H9 (cell line): Measurements from ENCODE around the gene LRP1B. TPM values are rescaled to one million over a fixed set of nuclear protein-coding genes. Genes with fewer than 3 reads are reported as not detected.

Experiments used
- DNase-seq: peaks from one replicate; pipeline ENCODE4 v3.0.0-alpha.2; 2017
- H2AFZ ChIP-seq: one replicate; pipeline ENCODE4 v1.6.1; 2013; ENCODE audit warnings: mild to moderate bottlenecking, low read length, control low read depth, moderate library complexity
- H2AK5ac ChIP-seq: 2 replicates; pipeline ENCODE4 v1.6.1; 2013; ENCODE audit warnings: low read length, control low read depth, mixed read lengths; ENCODE audit not compliant: insufficient read length
- H2BK120ac ChIP-seq: one replicate; pipeline ENCODE4 v1.6.1; 2013; ENCODE audit warnings: low read depth, mild to moderate bottlenecking, low read length, control low read depth, inconsistent platforms; ENCODE audit not compliant: poor library complexity, severe bottlenecking
- H2BK12ac ChIP-seq: 2 replicates; pipeline ENCODE4 v1.6.1; 2013; ENCODE audit warnings: low read length, control low read depth, mixed read lengths, low read depth; ENCODE audit not compliant: insufficient read length
- H2BK15ac ChIP-seq: 2 replicates; pipeline ENCODE4 v1.6.1; 2013; ENCODE audit warnings: low read depth, low read length, control low read depth
- H2BK20ac ChIP-seq: one replicate; pipeline ENCODE4 v1.6.1; 2013; ENCODE audit warnings: low read depth, mild to moderate bottlenecking, low read length, control low read depth, inconsistent platforms; ENCODE audit not compliant: poor library complexity, severe bottlenecking
- H2BK5ac ChIP-seq: 2 replicates; pipeline ENCODE4 v1.6.1; 2013; ENCODE audit warnings: low read length, control low read depth, mixed read lengths; ENCODE audit not compliant: insufficient read length
- H3K14ac ChIP-seq: 2 replicates; pipeline ENCODE4 v1.6.1; 2013; ENCODE audit warnings: low read length, control low read depth; ENCODE audit not compliant: insufficient read depth
- H3K18ac ChIP-seq: 2 replicates; pipeline ENCODE4 v1.6.1; 2013; ENCODE audit warnings: low read depth, mild to moderate bottlenecking, mixed read lengths, low read length, control low read depth; ENCODE audit not compliant: insufficient read length
- H3K23ac ChIP-seq: 2 replicates; pipeline ENCODE4 v1.6.1; 2013; ENCODE audit warnings: low read length, control low read depth, mixed read lengths, low read depth; ENCODE audit not compliant: insufficient read length
- H3K23me2 ChIP-seq: 2 replicates; pipeline ENCODE4 v1.6.1; 2013; ENCODE audit warnings: low read depth, mild to moderate bottlenecking, mixed read lengths, low read length, control low read depth; ENCODE audit not compliant: insufficient read length, poor library complexity, severe bottlenecking
- H3K27ac ChIP-seq: 2 replicates; pipeline ENCODE4 v1.5.1; 2013; ENCODE audit warnings: low read length, control low read depth, mixed read lengths, low read depth; ENCODE audit not compliant: insufficient read length
- H3K27me3 ChIP-seq: 2 replicates; pipeline ENCODE4 v1.6.1; 2013; ENCODE audit warnings: low read length, control low read depth, inconsistent platforms; ENCODE audit not compliant: insufficient read depth
- H3K4ac ChIP-seq: 2 replicates; pipeline ENCODE4 v1.6.1; 2013; ENCODE audit warnings: low read depth, mild to moderate bottlenecking, control low read depth, inconsistent platforms, low read length, moderate library complexity
- H3K4me1 ChIP-seq: 2 replicates; pipeline ENCODE4 v1.6.1; 2013; ENCODE audit warnings: low read length, control low read depth, inconsistent platforms; ENCODE audit not compliant: insufficient read depth
- H3K4me2 ChIP-seq: 2 replicates; pipeline ENCODE4 v1.6.1; 2013; ENCODE audit warnings: low read length, control low read depth, mixed read lengths; ENCODE audit not compliant: insufficient read length, insufficient read depth
- H3K56ac ChIP-seq: 2 replicates; pipeline ENCODE4 v1.6.1; 2013; ENCODE audit warnings: low read depth, mild to moderate bottlenecking, mixed read lengths, low read length, control low read depth; ENCODE audit not compliant: insufficient read length
- H3K79me1 ChIP-seq: 2 replicates; pipeline ENCODE4 v1.6.1; 2013; ENCODE audit warnings: low read depth, mild to moderate bottlenecking, moderate library complexity, low read length, control low read depth, inconsistent platforms; ENCODE audit not compliant: insufficient read depth, poor library complexity, severe bottlenecking
- H3K79me2 ChIP-seq: 2 replicates; pipeline ENCODE4 v1.6.1; 2013; ENCODE audit warnings: low read length, control low read depth, inconsistent platforms; ENCODE audit not compliant: insufficient read depth
- H3K9ac ChIP-seq: 2 replicates; pipeline ENCODE4 v1.6.1; 2013; ENCODE audit warnings: low read length, control low read depth, mixed read lengths; ENCODE audit not compliant: insufficient read length; ENCODE audit errors: extremely low read depth
- H3K9me3 ChIP-seq: one replicate; pipeline ENCODE4 v1.6.1; 2013; ENCODE audit warnings: low read depth, low read length, inconsistent platforms; ENCODE audit not compliant: control insufficient read depth
- H3T11ph ChIP-seq: one replicate; pipeline ENCODE4 v1.6.1; 2013; ENCODE audit warnings: mild to moderate bottlenecking, low read length, control low read depth, inconsistent platforms
- H4K20me1 ChIP-seq: one replicate; pipeline ENCODE4 v1.6.1; 2013; ENCODE audit not compliant: control insufficient read depth, insufficient read length, insufficient read depth
- H4K5ac ChIP-seq: 2 replicates; pipeline ENCODE4 v1.6.1; 2013; ENCODE audit warnings: low read depth, mild to moderate bottlenecking, mixed read lengths, low read length, control low read depth; ENCODE audit not compliant: insufficient read length
- H4K8ac ChIP-seq: replicated peaks from 2 replicates; pipeline ENCODE4 v1.6.1; 2013; ENCODE audit warnings: low read length, control low read depth, mixed read lengths, low read depth; ENCODE audit not compliant: insufficient read length
- H4K91ac ChIP-seq: 2 replicates; pipeline ENCODE4 v1.6.1; 2013; ENCODE audit warnings: low read depth, mild to moderate bottlenecking, moderate library complexity, mixed read lengths, low read length, control low read depth; ENCODE audit not compliant: insufficient read length
- H3K27ac Mint-ChIP-seq, 3 experiments: 2 replicates in 2 of 3; 3 replicates in 1 of 3; pipeline ENCODE4 v1.8.0; 2020 to 2021; ENCODE audit warnings: mixed read lengths in 3 of 3, mild to moderate bottlenecking in 1 of 3, moderate library complexity in 1 of 3
- H3K27me3 Mint-ChIP-seq: 2 replicates; pipeline ENCODE4 v1.8.0; 2021; ENCODE audit warnings: low read depth, mild to moderate bottlenecking, moderate library complexity, mixed read lengths
- H3K36me3 Mint-ChIP-seq, 3 experiments: 2 replicates in 2 of 3; 3 replicates in 1 of 3; pipeline ENCODE4 v1.8.0; 2020 to 2021; ENCODE audit warnings: low read depth in 3 of 3, mixed read lengths in 3 of 3; ENCODE audit not compliant: insufficient read depth in 1 of 3
- H3K4me1 Mint-ChIP-seq, 2 experiments: 2 replicates each; pipeline ENCODE4 v1.8.0; 2020; ENCODE audit warnings: mixed read lengths in 2 of 2
- H3K4me3 Mint-ChIP-seq, 2 experiments: 2 replicates in 1 of 2; 3 replicates in 1 of 2; pipeline ENCODE4 v1.8.0; 2020 to 2021; ENCODE audit warnings: mild to moderate bottlenecking in 2 of 2, mixed read lengths in 2 of 2, moderate library complexity in 1 of 2
- H3K9me3 Mint-ChIP-seq, 2 experiments: 2 replicates in 1 of 2; 3 replicates in 1 of 2; pipeline ENCODE4 v1.8.0; 2020; ENCODE audit warnings: mild to moderate bottlenecking in 2 of 2, mixed read lengths in 2 of 2, moderate library complexity in 1 of 2
- CTCF ChIP-seq: fragments of 200-600 bp; sonication (generic); conservative IDR thresholded peaks from 3 replicates; pipeline ENCODE4 v1.8.0; 2021; ENCODE audit warnings: antibody characterized with exemption, mild to moderate bottlenecking
- WGBS: extraction: QIAGEN DNeasy Blood & Tissue Kit; methylation state at CpG from one replicate; pipeline ENCODE4 v1.1.7; 2013; ENCODE audit warnings: missing lambda C conversion rate, low lambda C conversion rate, mixed read lengths; ENCODE audit not compliant: insufficient read length; ENCODE audit errors: extremely low coverage; 5-methylcytosine and 5-hydroxymethylcytosine counted together
- total RNA-seq: library from RNA; stranded (reverse); gene quantifications from 2 replicates; pipeline ENCODE4 v1.2.1, GENCODE V29; 2021

Gene LRP1B
- total RNA-seq, 1 experiment from 2014 or later, result not detected

GRCh38 chr2:140555701-140556100 is 1575.1 kb downstream of the LRP1B start:
- Histone ChIP-seq H3K27me3 (no peaks in the 10 kb centered on the region), H4K8ac (no peak overlapping the region), H3K23me2 (no peaks in the 10 kb centered on the region), H3K79me2 (no peaks in the 10 kb centered on the region), H2BK5ac (no peak overlapping the region), H3K9ac (no peak overlapping the region), H3T11ph (no peak overlapping the region), H3K4ac (no peak overlapping the region), H4K20me1 (no peaks in the 10 kb centered on the region), H2BK15ac (no peak overlapping the region), H3K4me2 (no peak overlapping the region), H2AFZ (no peak overlapping the region), H3K56ac (no peak overlapping the region), H4K91ac (no peak overlapping the region), H4K5ac (no peak overlapping the region), H3K27ac (no peak overlapping the region), H3K23ac (no peak overlapping the region), H3K79me1 (no peaks in the 10 kb centered on the region), H3K4me1 (no peaks in the 10 kb centered on the region), H3K18ac (no peak overlapping the region), H2AK5ac (no peak overlapping the region), H2BK20ac (no peak overlapping the region), H3K14ac (no peak overlapping the region), H2BK12ac (no peak overlapping the region), H3K9me3 (no peaks in the 10 kb centered on the region), H2BK120ac (no peak overlapping the region)
- WGBS, result no CpG with 5 or more reads among the region's 2 CpGs
- Mint-ChIP-seq H3K36me3 (no peaks in the 10 kb centered on the region), H3K4me1 (no peaks in the 10 kb centered on the region; a peak in 1 of 4 replicates), H3K27me3 (no peaks in the 10 kb centered on the region), H3K4me3 (no peak overlapping the region), H3K9me3 (no peaks in the 10 kb centered on the region; a peak in 1 of 5 replicates), H3K27ac (no peak overlapping the region; a peak in 1 of 7 replicates)
- DNase-seq, result no peak
- no peak for TF ChIP-seq CTCF
